Psoas muscle (tissue), 8 donors: ENCODE results near the gene EML4. TPM values are rescaled to one million over a fixed set of nuclear protein-coding genes. Genes with fewer than 3 reads are reported as not detected.
"Not testable (repeated sequence)": the region's sequence is repeated elsewhere in the genome, so short reads cannot be mapped to it uniquely, and the experiment has no call there.

Source experiments
- ATAC-seq, 4 donors: fragments of 200-7000 bp; cut with Tn5 transposase; one replicate each; pipeline ENCODE4 v1.9.1; 2020; ENCODE audit warnings: moderate library complexity in 3 of 4, mild to moderate bottlenecking in 2 of 4
- DNase-seq, 2 donors: peaks; one replicate each; pipeline ENCODE4 v3.0.0-alpha.2; 2020
- H3K27ac ChIP-seq: fragments of 200-600 bp; one replicate; pipeline ENCODE4 v1.8.0; 2022
- H3K27me3 ChIP-seq, 3 donors: fragments of 200-600 bp in 1 of 3; one replicate each; pipeline versions ENCODE4 v1.6.1 to v1.8.0; 2013 to 2022; ENCODE audit warnings: low read length in 2 of 3, mild to moderate bottlenecking in 2 of 3, moderate library complexity in 1 of 3; ENCODE audit not compliant: insufficient read depth in 3 of 3
- H3K36me3 ChIP-seq, 2 donors: fragments of 200-600 bp in 1 of 2; one replicate each; pipeline versions ENCODE4 v1.6.1 to v1.8.0; 2013 to 2022; ENCODE audit warnings: low read depth in 1 of 2, mild to moderate bottlenecking in 1 of 2, moderate library complexity in 1 of 2; ENCODE audit not compliant: insufficient read depth in 1 of 2
- H3K4me1 ChIP-seq: fragments of 200-600 bp; one replicate; pipeline ENCODE4 v1.8.0; 2022
- H3K4me3 ChIP-seq: fragments of 200-600 bp; one replicate; pipeline ENCODE4 v1.8.0; 2022; ENCODE audit warnings: mild to moderate bottlenecking
- H3K9me3 ChIP-seq: fragments of 200-600 bp; one replicate; pipeline ENCODE4 v1.8.0; 2022
- CTCF ChIP-seq: fragments of 200-600 bp; IDR thresholded peaks from one replicate; pipeline ENCODE4 v1.8.0; 2022; ENCODE audit warnings: antibody characterized with exemption
- WGBS, 3 donors: extraction: QIAGEN DNeasy Blood & Tissue Kit; methylation state at CpG; one replicate each; pipeline versions ENCODE4 v1.1.6 to v1.1.7; 2013; 5-methylcytosine and 5-hydroxymethylcytosine counted together
- intact Hi-C, 2 donors: fragments of 100-400 bp; cut with DNase I; formaldehyde crosslinking; loops; one replicate each; pipeline versions ENCODE4 v1.11.0 to v1.14.2; 2022
- polyA plus RNA-seq, 3 donors: library from polyadenylated mRNA; stranded (reverse); fragments of 200-250 nt; gene quantifications; one replicate each; pipeline ENCODE4 v1.2.3, GENCODE V29; 2013
- total RNA-seq, 4 donors: library from RNA; stranded (reverse); fragmentation: NEBNext Ultra II Directional in 2 of 4; extraction: Animal tissue kit (Norgen Biotek cat#: 25700) in 2 of 4; gene quantifications; one replicate each; pipeline versions ENCODE4 v1.2.1 to v1.2.4, GENCODE V29; 2021 to 2023
- donor health status: healthy with polysubstance abuse.
- donor health status: DM: no; HTN: no; CAD: no; lungs with moderate emphysema.
- donor health status: Bipolar disorder and iron deficiency.
- donor health status: healthy.
- donor health status: DM: yes; HTN: yes; CAD: no.
- donor health status: DM: no; HTN: no; CAD: no.
- donor health status: DM: no; HTN: no; CAD: no.
- donor health status: DM: yes; HTN: yes; CAD: no.

Gene EML4
- total and polyA plus RNA-seq, 7 donors, result 2.7 to 8.9 (median 5.0) TPM

- Histone ChIP-seq H3K36me3 (peaks cover 0 to 2% of the 10 kb centered on the region in 2 donors), H3K9me3 (no peaks in the 10 kb centered on the region), H3K4me1 (no peaks in the 10 kb centered on the region), H3K4me3 (no peak overlapping the region), H3K27ac (no peak overlapping the region), H3K27me3 (no peaks in the 10 kb centered on the region)
- WGBS, 3 donors, result 97 to 99% (median 97%) methylated on average over 4 of the region's 4 CpGs
- no peak for DNase-seq
- TF ChIP-seq CTCF, result no peak
- no peak for ATAC-seq
- intact Hi-C loops, result no loop called here
These were observed 97.1 kb downstream of the EML4 start for GRCh38 chr2:42266236-42266635.

- Histone ChIP-seq H3K27ac (no peak overlapping the region), H3K4me3 (no peak overlapping the region), H3K4me1 (no peaks in the 10 kb centered on the region), H3K27me3 (no peaks in the 10 kb centered on the region), H3K9me3 (no peaks in the 10 kb centered on the region), H3K36me3 (peaks cover 0 to 2% of the 10 kb centered on the region in 2 donors)
- intact Hi-C loops, result no loop called here
- WGBS, 3 donors, result 0 to 96% (median 50%) methylated on average over 1 of the region's 1 CpG
- ATAC-seq, result no peak
- DNase-seq, result no peak
- no peak for TF ChIP-seq CTCF
These were observed 98.4 kb downstream of the EML4 start for GRCh38 chr2:42267530-42267929.

- DNase-seq, result no peak
- no peak for TF ChIP-seq CTCF
- intact Hi-C loops, result no loop called here
- H3K27ac ChIP-seq, result no peak overlapping the region
- no peaks in the 10 kb centered on the region for H3K9me3 ChIP-seq
- H3K27me3 ChIP-seq, result no peaks in the 10 kb centered on the region
- WGBS, 3 donors, result 96% methylated on average over 5 of the region's 5 CpGs
- no peaks in the 10 kb centered on the region for H3K4me1 ChIP-seq
- H3K36me3 ChIP-seq, result peaks cover 0 to 2% of the 10 kb centered on the region in 2 donors
- no peak overlapping the region for H3K4me3 ChIP-seq
- ATAC-seq, result no peak
These were observed 99.5 kb downstream of the EML4 start for GRCh38 chr2:42268528-42269151.

GRCh38 chr2:42270757-42271156 is 101.6 kb downstream of the EML4 start:
- intact Hi-C loops, result no loop called here
- H3K4me3 ChIP-seq, result no peak overlapping the region
- no peak for TF ChIP-seq CTCF
- DNase-seq (no peak), ATAC-seq (no peak)
- WGBS, 3 donors, result 85 to 96% (median 90%) methylated on average over 5 of the region's 5 CpGs
- no peaks in the 10 kb centered on the region for H3K36me3 ChIP-seq
- H3K27me3 ChIP-seq, result no peaks in the 10 kb centered on the region
- no peaks in the 10 kb centered on the region for H3K9me3 ChIP-seq
- no peaks in the 10 kb centered on the region for H3K4me1 ChIP-seq
- no peak overlapping the region for H3K27ac ChIP-seq

- ATAC-seq, H3K27me3 ChIP-seq, DNase-seq, H3K4me1 ChIP-seq, H3K4me3 ChIP-seq, H3K9me3 ChIP-seq, intact Hi-C loops, H3K27ac ChIP-seq, H3K36me3 ChIP-seq: not testable (repeated sequence)
- WGBS, 3 donors, result 76 to 87% (median 86%) methylated on average over 5 of the region's 5 CpGs
These were observed 102.1 kb downstream of the EML4 start for GRCh38 chr2:42271246-42271645.
